Adrenal gland (tissue), 12 donors: ENCODE results near the gene RANBP10. TPM values are rescaled to one million over a fixed set of nuclear protein-coding genes. Genes with fewer than 3 reads are reported as not detected.

Source experiments
- DNase-seq, 7 donors: peaks; one replicate each; pipeline ENCODE4 v3.0.0-alpha.2; 2019 to 2020
- H3K27ac ChIP-seq, 5 donors: fragments of 200-600 bp; sonication (generic) in 4 of 5; 1 replicate in 3 of 5; 2 replicates in 2 of 5; pipeline versions ENCODE4 v1.5.1 to v1.8.0; 2016 to 2020; ENCODE audit warnings: mild to moderate bottlenecking in 1 of 5
- H3K27me3 ChIP-seq: fragments of 200-600 bp; 2 replicates; pipeline ENCODE4 v1.8.0; 2021
- H3K36me3 ChIP-seq, 2 donors: fragments of 200-600 bp; replicated peaks in 1 of 2; 1 replicate in 1 of 2; 2 replicates in 1 of 2; pipeline versions ENCODE4 v1.5.1 to v1.8.0; 2018 to 2022
- H3K4me1 ChIP-seq, 2 donors: fragments of 200-600 bp; replicated peaks in 1 of 2; 1 replicate in 1 of 2; 2 replicates in 1 of 2; pipeline versions ENCODE4 v1.5.1 to v1.8.0; 2018 to 2021
- H3K4me3 ChIP-seq, 4 donors: fragments of 200-600 bp; sonication (generic) in 3 of 4; one replicate each; pipeline ENCODE4 v1.5.1; 2016 to 2018
- H3K9me3 ChIP-seq, 3 donors: fragments of 200-600 bp; sonication (generic) in 1 of 3; replicated peaks in 1 of 3; 1 replicate in 2 of 3; 2 replicates in 1 of 3; pipeline versions ENCODE4 v1.5.1 to v1.8.0; 2016 to 2021
- CTCF ChIP-seq, 6 experiments: fragments of 450-650 bp in 4 of 6; fragments of 200-600 bp in 2 of 6; sonication (generic) in 1 of 6; IDR thresholded peaks; 1 replicate in 5 of 6; 2 replicates in 1 of 6; pipeline versions ENCODE4 v1.5.1 to v1.8.0; 2016 to 2021; ENCODE audit warnings: antibody characterized with exemption in 6 of 6, mild to moderate bottlenecking in 2 of 6, moderate library complexity in 1 of 6
- POLR2A ChIP-seq, 2 donors: fragments of 450-650 bp; IDR thresholded peaks; one replicate each; pipeline ENCODE4 v1.6.1; 2017; ENCODE audit warnings: antibody characterized with exemption in 2 of 2, mild to moderate bottlenecking in 2 of 2, moderate library complexity in 1 of 2
- WGBS, 4 donors: extraction: QIAGEN DNeasy Blood & Tissue Kit in 2 of 4; methylation state at CpG; one replicate each; pipeline versions ENCODE4 v1.1.5 to v1.1.7; 2013 to 2017; 5-methylcytosine and 5-hydroxymethylcytosine counted together
- intact Hi-C, 2 donors: fragments of 100-400 bp; cut with DNase I; formaldehyde crosslinking; loops; one replicate each; pipeline versions ENCODE4 v1.14.1 to v1.15.0; 2022 to 2023
- polyA plus RNA-seq, 3 donors: library from polyadenylated mRNA; stranded (reverse); fragments of 200-250 nt in 2 of 3; fragments of 350-450 nt in 1 of 3; fragmentation: Illumina TruSeq in 1 of 3; extraction: RNeasy Lipid Tissue Mini Kit (QIAGEN cat#74804) in 1 of 3; gene quantifications; one replicate each; pipeline ENCODE4 v1.2.3, GENCODE V29; 2013 to 2014
- total RNA-seq, 9 donors: library from RNA; depleted of rRNA in 4 of 9; stranded (reverse); fragments of >200 nt in 4 of 9; fragments of 120-200 nt in 1 of 9; fragmentation: NEBNext Ultra II Directional in 1 of 9; extraction: Animal tissue kit (Norgen Biotek cat#: 25700) in 1 of 9; gene quantifications; one replicate each; pipeline versions ENCODE4 v1.1.0 to v1.2.4, GENCODE V29; 2013 to 2023
- donor health status: healthy with polysubstance abuse.
- donor health status: Bipolar disorder and iron deficiency.
- donor health status: DM: yes; HTN: yes; CAD: no.
- donor health status: DM: no; HTN: no; CAD: no.
- donor health status: DM: no; HTN: no; CAD: no.
- donor health status: DM: yes; HTN: yes; CAD: no.

The RANBP10 gene
- total and polyA plus RNA-seq, 12 donors: 9.4 to 74.1 (median 21.6) TPM

GRCh38 chr16:67825906-67826305 lies 19.5 kb upstream of the RANBP10 start:
- WGBS, 4 donors: 95 to 97% (median 96%) methylated on average over 7 to 14 of the region's 14 CpGs

GRCh38 chr16:67825119-67825518 lies 18.8 kb upstream of the RANBP10 start:
- TF ChIP-seq POLR2A (IDR thresholded peaks at IDR 0.05) (no peak), CTCF (IDR thresholded peaks at IDR 0.05) (no peak)
- intact Hi-C loops: no loop called here
- no peaks in the 10 kb centered on the region for H3K4me1 ChIP-seq
- no peak overlapping the region for H3K27ac ChIP-seq
- H3K4me3 ChIP-seq: no peak overlapping the region
- WGBS, 4 donors: 86 to 89% (median 88%) methylated on average over 8 of the region's 8 CpGs
- no peak for DNase-seq
- no peaks in the 10 kb centered on the region for H3K27me3 ChIP-seq
- H3K9me3 ChIP-seq: no peaks in the 10 kb centered on the region
- H3K36me3 ChIP-seq: peaks cover 0 to 24% of the 10 kb centered on the region in 2 donors

More at GRCh38 chr16:67825906-67826305, 19.5 kb upstream of the RANBP10 start:
- TF ChIP-seq CTCF (IDR thresholded peaks at IDR 0.05) (no peak), POLR2A (IDR thresholded peaks at IDR 0.05) (no peak)
- Histone ChIP-seq H3K4me1 (no peaks in the 10 kb centered on the region), H3K27ac (no peak overlapping the region), H3K4me3 (no peak overlapping the region), H3K9me3 (no peaks in the 10 kb centered on the region), H3K27me3 (no peaks in the 10 kb centered on the region), H3K36me3 (peaks cover 0 to 32% of the 10 kb centered on the region in 2 donors)
- intact Hi-C loops: no loop called here
- DNase-seq: no peak

- Histone ChIP-seq H3K4me3 (no peak overlapping the region), H3K27ac (no peak overlapping the region), H3K9me3 (no peaks in the 10 kb centered on the region), H3K36me3 (no peaks in the 10 kb centered on the region), H3K27me3 (no peaks in the 10 kb centered on the region), H3K4me1 (no peaks in the 10 kb centered on the region)
- no peak for DNase-seq
- intact Hi-C loops: no loop called here
- no peak for TF ChIP-seq CTCF (IDR thresholded peaks at IDR 0.05)
- TF ChIP-seq POLR2A (IDR thresholded peaks at IDR 0.05): no peak
- 87 to 97% (median 96%) methylated on average over 2 of the region's 2 CpGs for WGBS, 4 donors
These were observed 16.2 kb upstream of the RANBP10 start for GRCh38 chr16:67822511-67822910.

- Histone ChIP-seq H3K36me3 (no peaks in the 10 kb centered on the region), H3K4me3 (no peak overlapping the region), H3K27ac (no peak overlapping the region), H3K9me3 (no peaks in the 10 kb centered on the region), H3K27me3 (no peaks in the 10 kb centered on the region), H3K4me1 (no peaks in the 10 kb centered on the region)
- intact Hi-C loops: no loop called here
- DNase-seq: no peak
- no peak for TF ChIP-seq POLR2A (IDR thresholded peaks at IDR 0.05)
- TF ChIP-seq CTCF (IDR thresholded peaks at IDR 0.05): no peak
- 87 to 95% (median 88%) methylated on average over 9 to 11 of the region's 11 CpGs for WGBS, 4 donors
These were observed 14.4 kb upstream of the RANBP10 start for GRCh38 chr16:67820608-67821259.
